ENCODE results near the gene PCDHAC2. TPM values are rescaled to one million over a fixed set of nuclear protein-coding genes. Genes with fewer than 3 reads are reported as not detected.

The PCDHAC2 gene
- total RNA-seq, 3 donors from 2014 or later, result 0.31 to 1.3 (median 0.61) TPM

- Histone ChIP-seq H3K4me3 (no peak overlapping the region), H3K4me1 (ENCODE audit: low read depth) (no peaks in the 10 kb centered on the region), H3K9me3 (no peaks in the 10 kb centered on the region), H3K36me3 (ENCODE audit: low read depth) (no peaks in the 10 kb centered on the region)
- no peak for ATAC-seq
- intact Hi-C loops (cut with DNase I, micrococcal nuclease), result no loop called here
- TF ChIP-seq CTCF (IDR thresholded peaks at IDR 0.05), result no peak
- no peak for DNase-seq
Measured at GRCh38 chr5:141010047-141010793, 43.9 kb downstream of the PCDHAC2 start.

- Histone ChIP-seq H3K36me3 (ENCODE audit: low read depth) (no peaks in the 10 kb centered on the region), H3K9me3 (no peaks in the 10 kb centered on the region), H3K4me3 (no peak overlapping the region), H3K4me1 (ENCODE audit: low read depth) (no peaks in the 10 kb centered on the region)
- DNase-seq (no peak), ATAC-seq (no peak)
- TF ChIP-seq CTCF (IDR thresholded peaks at IDR 0.05), result no peak
- intact Hi-C loops (cut with DNase I, micrococcal nuclease), result no loop called here
Measured at GRCh38 chr5:141017943-141018342, 51.7 kb downstream of the PCDHAC2 start.

Other genes starting within 250 kb of the PCDHAC2 start
- gene PCDHA1, start 180.3 kb upstream of the PCDHAC2 start, total RNA-seq, result under 1 TPM in 1 of 3 donors, not detected in 2; 0.32 TPM
- gene PCDHA2, start 171.6 kb upstream of the PCDHAC2 start, total RNA-seq, result under 1 TPM in 1 of 3 donors, not detected in 2; 0.32 TPM
- 1 to 10 TPM in 1 of 3 donors, under 1 TPM in 1, not detected in 1; 0.06 to 1.3 TPM for gene PCDHA3, start 165.4 kb upstream of the PCDHAC2 start, total RNA-seq
- under 1 TPM; 0.24 to 0.93 (median 0.85) TPM for gene PCDHA4, start 159.4 kb upstream of the PCDHAC2 start, total RNA-seq
- under 1 TPM; 0.10 to 0.35 (median 0.26) TPM for gene PCDHA5, start 144.9 kb upstream of the PCDHAC2 start, total RNA-seq
- under 1 TPM; 0.29 to 0.47 (median 0.35) TPM for gene PCDHA6, start 138.5 kb upstream of the PCDHAC2 start, total RNA-seq
- gene PCDHA7, start 132.2 kb upstream of the PCDHAC2 start, total RNA-seq, result under 1 TPM in 2 of 3 donors, not detected in 1; 0.35 to 0.41 TPM
- under 1 TPM in 2 of 3 donors, not detected in 1; 0.14 to 0.19 TPM for gene PCDHA8, start 125.3 kb upstream of the PCDHAC2 start, total RNA-seq
- gene PCDHA9, start 118.1 kb upstream of the PCDHAC2 start, total RNA-seq, result under 1 TPM in 2 of 3 donors, not detected in 1; 0.16 to 0.17 TPM
- gene PCDHA10, start 110.6 kb upstream of the PCDHAC2 start, total RNA-seq, result under 1 TPM; 0.27 to 0.47 (median 0.29) TPM
- under 1 TPM in 2 of 3 donors, not detected in 1; 0.19 to 0.58 TPM for gene PCDHA11, start 97.5 kb upstream of the PCDHAC2 start, total RNA-seq
- under 1 TPM in 2 of 3 donors, not detected in 1; 0.14 to 0.41 TPM for gene PCDHA12, start 91.2 kb upstream of the PCDHAC2 start, total RNA-seq
- gene PCDHA13, start 84.4 kb upstream of the PCDHAC2 start, total RNA-seq, result under 1 TPM in 2 of 3 donors, not detected in 1; 0.23 to 0.32 TPM
- gene PCDHAC1, start 40.2 kb upstream of the PCDHAC2 start, total RNA-seq, result under 1 TPM; 0.14 to 0.95 (median 0.24) TPM
- under 1 TPM in 1 of 3 donors, not detected in 2; 0.25 TPM for gene PCDHB1, start 84.9 kb downstream of the PCDHAC2 start, total RNA-seq
- 1 to 10 TPM in 2 of 3 donors, under 1 TPM in 1; 0.82 to 5.5 (median 1.1) TPM for gene PCDHB2, start 128.1 kb downstream of the PCDHAC2 start, total RNA-seq
- 1 to 10 TPM in 1 of 3 donors, under 1 TPM in 2; 0.58 to 1.9 (median 0.90) TPM for gene PCDHB3, start 134.0 kb downstream of the PCDHAC2 start, total RNA-seq
- gene PCDHB4, start 155.3 kb downstream of the PCDHAC2 start, total RNA-seq, result 1 to 10 TPM in 1 of 3 donors, under 1 TPM in 2; 0.35 to 3.4 (median 0.80) TPM
- gene PCDHB5, start 168.7 kb downstream of the PCDHAC2 start, total RNA-seq, result 1 to 10 TPM in 1 of 3 donors, under 1 TPM in 2; 0.41 to 3.0 (median 0.60) TPM
- under 1 TPM; 0.24 to 0.60 (median 0.29) TPM for gene PCDHB6, start 183.6 kb downstream of the PCDHAC2 start, total RNA-seq
- 1 to 10 TPM in 1 of 3 donors, under 1 TPM in 1, not detected in 1; 0.55 to 2.5 TPM for gene PCDHB7, start 206.2 kb downstream of the PCDHAC2 start, total RNA-seq
- 1 to 10 TPM in 1 of 3 donors, under 1 TPM in 2; 0.12 to 2.1 (median 0.72) TPM for gene PCDHB8, start 211.3 kb downstream of the PCDHAC2 start, total RNA-seq
- 1 to 10 TPM in 1 of 3 donors, under 1 TPM in 2; 0.49 to 3.4 (median 0.89) TPM for gene PCDHB16, start 215.9 kb downstream of the PCDHAC2 start, total RNA-seq
- gene PCDHB9, start 220.7 kb downstream of the PCDHAC2 start, total RNA-seq, result 1 to 10 TPM in 1 of 3 donors, under 1 TPM in 2; 0.26 to 2.4 (median 0.70) TPM
- gene PCDHB10, start 225.9 kb downstream of the PCDHAC2 start, total RNA-seq, result 1 to 10 TPM in 1 of 3 donors, under 1 TPM in 2; 0.35 to 4.9 (median 0.60) TPM
- 1 to 10 TPM in 2 of 3 donors, under 1 TPM in 1; 0.55 to 5.8 (median 1.3) TPM for gene PCDHB11, start 233.2 kb downstream of the PCDHAC2 start, total RNA-seq
- 1 to 10 TPM in 1 of 3 donors, under 1 TPM in 2; 0.52 to 3.9 (median 0.67) TPM for gene PCDHB12, start 242.2 kb downstream of the PCDHAC2 start, total RNA-seq
- gene PCDHB13, start 247.4 kb downstream of the PCDHAC2 start, total RNA-seq, result 1 to 10 TPM; 1.2 to 4.3 (median 1.9) TPM